B cell (primary cell): Measurements from ENCODE around the gene SMLR1. TPM values are rescaled to one million over a fixed set of nuclear protein-coding genes. Genes with fewer than 3 reads are reported as not detected.

Experiments
- ATAC-seq: fragments of 200-7000 bp; cut with Tn5 transposase; one replicate; pipeline ENCODE4 v1.10.0; 2021; ENCODE audit warnings: low read depth, mild to moderate bottlenecking, moderate number of reproducible peaks, moderate library complexity
- CTCF ChIA-PET: fragments of 350-600 bp; sonication (Branson Sonifier 250); formaldehyde crosslinking; loops from one replicate; lab custom pipeline; 2021; ENCODE audit warnings: antibody characterized with exemption, inconsistent platforms; lab: Charles Lee
- POLR2A ChIA-PET: fragments of 350-600 bp; sonication (Branson Sonifier 250); formaldehyde crosslinking; loops from one replicate; lab custom pipeline; 2021; ENCODE audit warnings: antibody characterized with exemption; lab: Charles Lee
- DNase-seq: peaks from one replicate; pipeline ENCODE4 v3.0.0; 2013
- H2AFZ ChIP-seq: 2 replicates; pipeline ENCODE4 v1.6.1; 2012; ENCODE audit warnings: mild to moderate bottlenecking, low read depth, low read length; ENCODE audit not compliant: insufficient read depth, poor library complexity, severe bottlenecking
- H3K27ac ChIP-seq, 2 donors: 1 replicate in 1 of 2; 2 replicates in 1 of 2; pipeline ENCODE4 v1.5.1; 2012 to 2013; ENCODE audit warnings: low read length in 2 of 2, mild to moderate bottlenecking in 2 of 2, moderate library complexity in 1 of 2
- H3K27me3 ChIP-seq, 4 experiments: fragments of 200-600 bp in 1 of 4; sonication (generic) in 1 of 4; replicated peaks in 1 of 4; 1 replicate in 2 of 4; 2 replicates in 2 of 4; pipeline versions ENCODE4 v1.6.1 to v1.7.0; 2013 to 2016; ENCODE audit warnings: low read length in 3 of 4, mild to moderate bottlenecking in 2 of 4, mixed read lengths in 1 of 4, moderate library complexity in 1 of 4; ENCODE audit not compliant: insufficient read depth in 4 of 4, control insufficient read depth in 3 of 4; ENCODE audit errors: control extremely low read depth in 1 of 4
- H3K36me3 ChIP-seq, 2 experiments: replicated peaks in 1 of 2; 1 replicate in 1 of 2; 2 replicates in 1 of 2; pipeline versions ENCODE4 v1.6.1 to v1.7.1; 2013; ENCODE audit warnings: low read length in 1 of 2; ENCODE audit not compliant: insufficient read depth in 2 of 2, control insufficient read depth in 1 of 2; ENCODE audit errors: control extremely low read depth in 1 of 2, extremely low read depth in 1 of 2
- H3K4me1 ChIP-seq, 2 donors: fragments of 200-600 bp in 1 of 2; sonication (generic) in 1 of 2; 1 replicate in 1 of 2; 2 replicates in 1 of 2; pipeline versions ENCODE4 v1.5.1 to v1.6.1; 2013 to 2017; ENCODE audit warnings: low read length in 2 of 2; ENCODE audit not compliant: control insufficient read depth in 2 of 2, insufficient read depth in 2 of 2
- H3K4me2 ChIP-seq: replicated peaks from 2 replicates; pipeline ENCODE3; 2012; ENCODE audit warnings: mild to moderate bottlenecking, low read depth, low read length; ENCODE audit not compliant: poor library complexity, severe bottlenecking
- H3K4me3 ChIP-seq, 5 experiments: fragments of 200-600 bp in 1 of 5; sonication (generic) in 1 of 5; 1 replicate in 3 of 5; 2 replicates in 2 of 5; pipeline versions ENCODE4 v1.5.1 to v1.7.0; 2011 to 2016; ENCODE audit warnings: low read length in 4 of 5, mild to moderate bottlenecking in 4 of 5, low read depth in 2 of 5, control low read depth in 1 of 5, moderate library complexity in 1 of 5; ENCODE audit not compliant: insufficient read depth in 1 of 5; ENCODE audit errors: control extremely low read depth in 1 of 5, extremely low read depth in 1 of 5
- H3K79me2 ChIP-seq: fragments of 200-600 bp; sonication (generic); one replicate; pipeline ENCODE4 v1.6.0; 2016; ENCODE audit warnings: low read length; ENCODE audit not compliant: control insufficient read depth, insufficient read depth
- H3K9ac ChIP-seq: fragments of 200-600 bp; sonication (generic); 2 replicates; pipeline ENCODE4 v1.6.1; 2017; ENCODE audit warnings: mild to moderate bottlenecking, low read length, moderate library complexity
- H3K9me3 ChIP-seq, 3 donors: one replicate each; pipeline versions ENCODE4 v1.6.1 to v1.7.1; 2013; ENCODE audit warnings: low read length in 2 of 3; ENCODE audit not compliant: control insufficient read depth in 2 of 3, insufficient read depth in 1 of 3; ENCODE audit errors: control extremely low read depth in 1 of 3
- H4K20me1 ChIP-seq: 2 replicates; pipeline ENCODE4 v1.6.0; 2012; ENCODE audit warnings: mild to moderate bottlenecking, low read length; ENCODE audit not compliant: insufficient read depth, control insufficient read depth, poor library complexity, severe bottlenecking
- H3K27ac Mint-ChIP-seq: one replicate; pipeline ENCODE4 v1.8.0; 2021; ENCODE audit warnings: mixed read lengths
- H3K27me3 Mint-ChIP-seq: one replicate; pipeline ENCODE4 v1.8.0; 2021; ENCODE audit warnings: mixed read lengths
- H3K4me1 Mint-ChIP-seq: one replicate; pipeline ENCODE4 v1.8.0; 2021; ENCODE audit warnings: mixed read lengths
- H3K4me3 Mint-ChIP-seq: one replicate; pipeline ENCODE4 v1.8.0; 2021; ENCODE audit warnings: mixed read lengths
- H3K9me3 Mint-ChIP-seq: one replicate; pipeline ENCODE4 v1.8.0; 2022; ENCODE audit warnings: mixed read lengths; ENCODE audit not compliant: insufficient read depth
- CTCF ChIP-seq: fragments of 200-600 bp; IDR thresholded peaks from one replicate; pipeline ENCODE4 v1.8.0; 2022; ENCODE audit warnings: antibody characterized with exemption, mild to moderate bottlenecking
- EZH2 ChIP-seq: IDR thresholded peaks from 2 replicates; pipeline ENCODE4 v1.6.1; 2012; ENCODE audit warnings: borderline replicate concordance, low read depth, mild to moderate bottlenecking, moderate library complexity, low read length; ENCODE audit not compliant: insufficient read depth, poor library complexity, severe bottlenecking
- WGBS: methylation state at CpG from one replicate; pipeline ENCODE4 v1.1.5; 2013; ENCODE audit warnings: missing lambda C conversion rate; ENCODE audit not compliant: insufficient coverage; 5-methylcytosine and 5-hydroxymethylcytosine counted together
- intact Hi-C: fragments of 100-400 bp; cut with micrococcal nuclease; formaldehyde crosslinking; loops from one replicate; pipeline ENCODE4 v1.10.0; 2022
- polyA minus RNA-seq: library from RNA; depleted of rRNA, polyadenylated mRNA; stranded (reverse); fragments of >200 nt; gene quantifications from 2 replicates; pipeline ENCODE4 v1.2.3, GENCODE V29; 2012
- polyA plus RNA-seq: library from polyadenylated mRNA; depleted of rRNA; stranded (reverse); fragments of >200 nt; gene quantifications from 2 replicates; pipeline ENCODE4 v1.2.3, GENCODE V29; 2012
- total RNA-seq, 2 donors: library from RNA; stranded (reverse); fragments of 120-200 nt in 1 of 2; gene quantifications; 1 replicate in 1 of 2; 2 replicates in 1 of 2; pipeline versions ENCODE4 v1.2.3 to v1.2.4, GENCODE V29; 2013 to 2022

Gene SMLR1
- not detected in 2 replicates for total RNA-seq
- total RNA-seq (2013): not detected
- polyA plus RNA-seq: not detected in 2 replicates
- not detected in 2 replicates for polyA minus RNA-seq

- Histone ChIP-seq H3K4me3 (no peak within 1 kb of the TSS), H3K4me1 (no peaks in the 10 kb centered on the region), H3K79me2 (no peaks in the 10 kb centered on the region), H3K4me2 (no peak within 1 kb of the TSS), H2AFZ (no peak within 1 kb of the TSS), H3K27me3 (no peaks in the 10 kb centered on the region), H4K20me1 (no peaks in the 10 kb centered on the region), H3K9ac (no peak within 1 kb of the TSS), H3K36me3 (no peaks in the 10 kb centered on the region), H3K27ac (no peak within 1 kb of the TSS), H3K9me3 (no peaks in the 10 kb centered on the region)
- ChIA-PET CTCF (no interaction called here), POLR2A (no interaction called here)
- TF ChIP-seq CTCF (no peak), EZH2 (no peak)
- Mint-ChIP-seq H3K4me1 (no peaks in the 10 kb centered on the region), H3K27me3 (no peaks in the 10 kb centered on the region), H3K27ac (no peak within 1 kb of the TSS), H3K9me3 (no peaks in the 10 kb centered on the region), H3K4me3 (no peak within 1 kb of the TSS)
- intact Hi-C loops: no loop called here
- DNase-seq: no peak
- ATAC-seq: no peak
- 56% methylated on average over 3 of the region's 11 CpGs for WGBS
Measured at GRCh38 chr6:130827247-130828149, at the start of gene SMLR1. SMLR1 (plus strand) TSS chr6:130827406; CDS start chr6:130827414, 8 bp downstream.
